Pancreas (tissue), 10 donors: ENCODE data around the gene CTCF. TPM values are rescaled to one million over a fixed set of nuclear protein-coding genes. Genes with fewer than 3 reads are reported as not detected.

Source experiments
- ATAC-seq, 4 donors: fragments of 200-7000 bp; cut with Tn5 transposase; one replicate each; pipeline versions ENCODE4 v1.8.0 to v1.9.1; 2020; ENCODE audit warnings: mild to moderate bottlenecking in 4 of 4, moderate library complexity in 4 of 4
- DNase-seq, 6 donors: peaks; one replicate each; pipeline ENCODE4 v3.0.0-alpha.2; 2020
- FAIRE-seq: peaks from 2 replicates; lab custom pipeline; 2012; peaks lifted over from hg19 to GRCh38; lab: Jason Lieb, UNC
- H3K27ac ChIP-seq, 4 donors: fragments of 200-600 bp; sonication (generic); 1 replicate in 3 of 4; 2 replicates in 1 of 4; pipeline versions ENCODE4 v1.5.0 to v1.8.0; 2020
- H3K27me3 ChIP-seq, 4 donors: fragments of 200-600 bp; one replicate each; pipeline ENCODE4 v1.8.0; 2021
- H3K36me3 ChIP-seq, 3 donors: fragments of 200-600 bp; sonication (generic) in 1 of 3; one replicate each; pipeline versions ENCODE4 v1.5.0 to v1.8.0; 2020 to 2021
- H3K4me1 ChIP-seq, 3 donors: fragments of 200-600 bp; one replicate each; pipeline ENCODE4 v1.8.0; 2021
- H3K4me3 ChIP-seq, 4 donors: fragments of 200-600 bp; sonication (generic) in 2 of 4; one replicate each; pipeline versions ENCODE4 v1.5.0 to v1.8.0; 2020 to 2021
- H3K9me3 ChIP-seq, 4 donors: fragments of 200-600 bp; one replicate each; pipeline ENCODE4 v1.8.0; 2021
- WGBS, 2 donors: extraction: QIAGEN DNeasy Blood & Tissue Kit; methylation state at CpG; one replicate each; pipeline ENCODE4 v1.1.7; 2013; 5-methylcytosine and 5-hydroxymethylcytosine counted together
- intact Hi-C, 3 donors: fragments of 100-400 bp; cut with DNase I; formaldehyde crosslinking; loops; one replicate each; pipeline versions ENCODE4 v1.11.1 to v1.14.2; 2022
- polyA plus RNA-seq, 2 donors: library from polyadenylated mRNA; stranded (reverse); fragments of 200-250 nt; gene quantifications; one replicate each; pipeline ENCODE4 v1.2.3, GENCODE V29; 2013
- total RNA-seq, 6 donors: library from RNA; stranded (reverse); fragmentation: NEBNext Ultra II Directional in 4 of 6; extraction: Animal tissue kit (Norgen Biotek cat#: 25700) in 4 of 6; gene quantifications; one replicate each; pipeline versions ENCODE4 v1.2.1 to v1.2.4, GENCODE V29; 2021 to 2023
- TF ChIP-seq, protein P1 (sequence below), 4 donors: fragments of 200-600 bp; sonication (generic) in 3 of 4; IDR thresholded peaks; one replicate each; pipeline versions ENCODE4 v1.5.0 to v1.8.0; 2021; ENCODE audit warnings: antibody characterized with exemption in 4 of 4
- donor health status: healthy with polysubstance abuse.
- donor health status: DM: no; HTN: no; CAD: no; lungs with moderate emphysema.
- donor health status: DM: no; HTN: no; CAD: no.
- donor health status: control.
- donor health status: control.
- donor health status: Bipolar disorder and iron deficiency.
- donor health status: DM: yes; HTN: yes; CAD: no.
- donor health status: DM: no; HTN: no; CAD: no.
- donor health status: DM: no; HTN: no; CAD: no.
- donor health status: DM: yes; HTN: yes; CAD: no.

The CTCF gene
- total and polyA plus RNA-seq, 8 donors = 13.3 to 25.2 (median 17.0) TPM

GRCh38 chr16:67662653-67663010 is 100.3 kb downstream of the CTCF start:
- H3K27ac ChIP-seq = peak overlapping the region in 2 of 4 donors; percentile 71 to 82
- H3K4me3 ChIP-seq = no peak overlapping the region
- H3K36me3 ChIP-seq = no peaks in the 10 kb centered on the region
- peaks cover 29 to 41% (median 39%) of the 10 kb centered on the region in 3 donors for H3K4me1 ChIP-seq
- DNase-seq (no peak), FAIRE-seq (no peak), ATAC-seq (no peak)
- no peaks in the 10 kb centered on the region for H3K27me3 ChIP-seq
- intact Hi-C loops = loop anchor here in 1 of 3 donors (10.0 kb wide), 1 partner anchor 138 kb away; the partner anchor contains the start of gene RIPOR1
- TF ChIP-seq, protein P1, sequence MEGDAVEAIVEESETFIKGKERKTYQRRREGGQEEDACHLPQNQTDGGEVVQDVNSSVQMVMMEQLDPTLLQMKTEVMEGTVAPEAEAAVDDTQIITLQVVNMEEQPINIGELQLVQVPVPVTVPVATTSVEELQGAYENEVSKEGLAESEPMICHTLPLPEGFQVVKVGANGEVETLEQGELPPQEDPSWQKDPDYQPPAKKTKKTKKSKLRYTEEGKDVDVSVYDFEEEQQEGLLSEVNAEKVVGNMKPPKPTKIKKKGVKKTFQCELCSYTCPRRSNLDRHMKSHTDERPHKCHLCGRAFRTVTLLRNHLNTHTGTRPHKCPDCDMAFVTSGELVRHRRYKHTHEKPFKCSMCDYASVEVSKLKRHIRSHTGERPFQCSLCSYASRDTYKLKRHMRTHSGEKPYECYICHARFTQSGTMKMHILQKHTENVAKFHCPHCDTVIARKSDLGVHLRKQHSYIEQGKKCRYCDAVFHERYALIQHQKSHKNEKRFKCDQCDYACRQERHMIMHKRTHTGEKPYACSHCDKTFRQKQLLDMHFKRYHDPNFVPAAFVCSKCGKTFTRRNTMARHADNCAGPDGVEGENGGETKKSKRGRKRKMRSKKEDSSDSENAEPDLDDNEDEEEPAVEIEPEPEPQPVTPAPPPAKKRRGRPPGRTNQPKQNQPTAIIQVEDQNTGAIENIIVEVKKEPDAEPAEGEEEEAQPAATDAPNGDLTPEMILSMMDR (IDR thresholded peaks at IDR 0.05) = no peak
- H3K9me3 ChIP-seq = no peaks in the 10 kb centered on the region

- Histone ChIP-seq H3K4me3 (peak overlapping the region in 2 of 4 donors; percentile 19 to 83), H3K4me1 (peaks cover 31 to 43% (median 39%) of the 10 kb centered on the region in 3 donors), H3K36me3 (no peaks in the 10 kb centered on the region), H3K27me3 (no peaks in the 10 kb centered on the region), H3K27ac (peak overlapping the region; percentile 69 to 84 (median 76)), H3K9me3 (no peaks in the 10 kb centered on the region)
- FAIRE-seq (no peak), DNase-seq (peak in 5 of 6 donors; percentile 51 to 88 (median 63)), ATAC-seq (no peak)
- WGBS, 2 donors = 35 to 48% methylated on average over 25 of the region's 25 CpGs
- TF ChIP-seq, protein P1 (IDR thresholded peaks at IDR 0.05) = no peak
- intact Hi-C loops = loop anchor here in 1 of 3 donors (10.0 kb wide), 1 partner anchor 139 kb away; the partner anchor contains the start of gene RIPOR1
Measured at GRCh38 chr16:67663151-67663876, 101.0 kb downstream of the CTCF start.

DNA sequence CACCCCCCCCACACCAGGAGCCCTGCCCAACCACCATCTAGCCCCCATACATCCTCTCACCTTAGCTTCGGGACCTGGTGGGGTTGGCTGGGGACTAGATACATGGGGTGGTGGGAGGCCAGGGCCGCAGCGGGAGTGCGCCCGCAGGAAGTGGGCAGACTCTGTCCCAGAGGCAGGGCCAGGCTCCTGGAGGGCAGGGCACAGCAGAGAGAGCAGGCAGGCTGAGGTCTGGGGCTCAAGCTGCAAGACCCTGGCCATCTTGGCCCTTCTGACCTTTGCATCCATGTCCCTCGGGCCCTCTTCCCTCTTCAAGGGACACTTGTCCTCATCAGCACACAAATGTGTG is 101.5 kb downstream of the CTCF start:
- intact Hi-C loops = loop anchor here in 1 of 3 donors (10.0 kb wide), 1 partner anchor 139 kb away; the partner anchor contains the start of gene RIPOR1
- ATAC-seq (no peak), DNase-seq (peak in 1 of 6 donors; percentile 81), FAIRE-seq (no peak)
- no peaks in the 10 kb centered on the region for H3K36me3 ChIP-seq
- TF ChIP-seq, protein P1 (IDR thresholded peaks at IDR 0.05) = no peak
- H3K4me3 ChIP-seq = peak overlapping the region in 2 of 4 donors; percentile 19 to 83
- peak overlapping the region; percentile 69 to 84 (median 76) for H3K27ac ChIP-seq
- H3K9me3 ChIP-seq = no peaks in the 10 kb centered on the region
- WGBS, 2 donors = 45 to 55% methylated on average over 6 of the region's 6 CpGs
- no peaks in the 10 kb centered on the region for H3K27me3 ChIP-seq
- H3K4me1 ChIP-seq = peaks cover 31 to 43% (median 39%) of the 10 kb centered on the region in 3 donors

DNA sequence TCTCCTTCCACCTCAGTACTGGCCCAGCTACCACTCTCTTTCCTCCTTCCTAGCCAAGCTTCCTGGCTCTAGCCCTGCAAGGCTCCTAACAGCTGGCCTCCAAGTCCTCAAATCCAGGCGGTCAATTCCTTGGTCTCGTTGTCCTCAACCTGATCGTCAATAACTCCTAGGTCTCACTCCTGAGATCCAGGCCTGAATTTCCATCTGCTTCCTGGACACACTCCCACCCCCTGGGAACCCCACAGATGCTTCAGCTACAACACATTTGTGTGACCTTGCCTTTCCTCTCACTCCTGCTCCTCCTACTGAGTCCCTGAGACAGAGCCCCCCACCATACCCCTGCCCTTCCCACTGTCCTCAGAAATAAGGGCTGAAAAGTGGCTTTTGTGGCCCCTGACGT is 101.9 kb downstream of the CTCF start:
- no peak for FAIRE-seq
- peak overlapping the region; percentile 69 to 84 (median 76) for H3K27ac ChIP-seq
- no peaks in the 10 kb centered on the region for H3K9me3 ChIP-seq
- intact Hi-C loops = loop anchor here in 1 of 3 donors (10.0 kb wide), 1 partner anchor 139 kb away; the partner anchor contains the start of gene RIPOR1
- WGBS, 2 donors = 26 to 37% methylated on average over 4 of the region's 4 CpGs
- peak overlapping the region in 2 of 4 donors; percentile 83 to 86 for H3K4me3 ChIP-seq
- H3K27me3 ChIP-seq = no peaks in the 10 kb centered on the region
- peak; percentile 11 to 31 (median 30) for ATAC-seq
- TF ChIP-seq, protein P1 (IDR thresholded peaks at IDR 0.05) = no peak
- no peaks in the 10 kb centered on the region for H3K36me3 ChIP-seq
- peaks cover 31 to 39% (median 39%) of the 10 kb centered on the region in 3 donors for H3K4me1 ChIP-seq
- peak; percentile 67 to 94 (median 87) for DNase-seq
